NCI-H146 treated with DMSO at 0.1 percent for 48 hours (cell line): Measurements from ENCODE around the gene COL17A1.
A peak's percentile ranks its signal among the peaks of the same experiment; 100 is the strongest.

ENCODE experiments used
- DNase-seq: peaks from one replicate; lab custom pipeline; 2025; ENCODE audit not compliant: unreplicated experiment; lab: John Stamatoyannopoulos, UW

The COL17A1 gene

GRCh38 chr10:104085801-104086400 is at the start of gene COL17A1:
COL17A1 (minus strand) TSS chr10:104085880; CDS start chr10:104080673, 5,207 bp downstream.
- no peak for DNase-seq

- DNase-seq, result no peak
Measured at GRCh38 chr10:104130041-104130440, 44.4 kb upstream of the COL17A1 start.

- DNase-seq, result no peak
Measured at GRCh38 chr10:104128214-104128613, 42.5 kb upstream of the COL17A1 start.

- peak; percentile 23 for DNase-seq
Measured at GRCh38 chr10:104127411-104127810, 41.7 kb upstream of the COL17A1 start.

- no peak for DNase-seq
Measured at GRCh38 chr10:104123397-104123796, 37.7 kb upstream of the COL17A1 start.

- DNase-seq, result peak; percentile 48
Measured at GRCh38 chr10:104122225-104123107, 36.8 kb upstream of the COL17A1 start.

- peak; percentile 95 for DNase-seq
Measured at GRCh38 chr10:104121485-104122224, 36.0 kb upstream of the COL17A1 start, which contains the start of gene SFR1. SFR1 (plus strand) TSS chr10:104122171; CDS start chr10:104122184, 13 bp downstream.

GRCh38 chr10:104120903-104121484 is 35.3 kb upstream of the COL17A1 start:
- DNase-seq, result peak; percentile 19

GRCh38 chr10:104120512-104120902 is 34.8 kb upstream of the COL17A1 start:
- DNase-seq, result no peak

- DNase-seq, result no peak
Measured at GRCh38 chr10:104119996-104120395, 34.3 kb upstream of the COL17A1 start.

- peak; percentile 22 for DNase-seq
Measured at GRCh38 chr10:104117839-104118323, 32.2 kb upstream of the COL17A1 start.

GRCh38 chr10:104113376-104113956 is 27.8 kb upstream of the COL17A1 start:
- DNase-seq, result no peak

- DNase-seq, result no peak
Measured at GRCh38 chr10:104109908-104110662, 24.4 kb upstream of the COL17A1 start.

- DNase-seq, result no peak
Measured at GRCh38 chr10:104104926-104105325, 19.2 kb upstream of the COL17A1 start.

- no peak for DNase-seq
Measured at GRCh38 chr10:104104418-104104817, 18.7 kb upstream of the COL17A1 start.

- DNase-seq, result no peak
Measured at GRCh38 chr10:104103956-104104355, 18.3 kb upstream of the COL17A1 start.

DNA sequence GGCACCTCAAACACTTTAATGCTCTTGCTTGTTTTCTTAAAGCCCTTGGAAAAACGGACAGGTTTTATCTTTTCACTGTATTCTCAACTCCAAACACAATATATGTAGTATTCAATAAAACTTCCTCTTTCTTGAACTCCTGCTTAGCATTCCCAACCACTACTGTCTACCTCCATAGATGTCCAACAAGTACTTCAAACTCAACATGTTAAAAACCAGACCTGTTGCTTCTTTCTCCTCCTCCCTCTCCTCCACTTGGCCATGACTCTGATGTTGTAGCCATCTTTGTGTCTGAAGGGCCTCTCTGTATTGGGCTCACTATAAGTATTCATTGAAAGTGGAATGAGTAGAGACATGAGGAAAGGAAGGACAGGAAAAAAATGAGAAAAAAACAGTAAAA is 16.2 kb upstream of the COL17A1 start:
- DNase-seq, result no peak

DNA sequence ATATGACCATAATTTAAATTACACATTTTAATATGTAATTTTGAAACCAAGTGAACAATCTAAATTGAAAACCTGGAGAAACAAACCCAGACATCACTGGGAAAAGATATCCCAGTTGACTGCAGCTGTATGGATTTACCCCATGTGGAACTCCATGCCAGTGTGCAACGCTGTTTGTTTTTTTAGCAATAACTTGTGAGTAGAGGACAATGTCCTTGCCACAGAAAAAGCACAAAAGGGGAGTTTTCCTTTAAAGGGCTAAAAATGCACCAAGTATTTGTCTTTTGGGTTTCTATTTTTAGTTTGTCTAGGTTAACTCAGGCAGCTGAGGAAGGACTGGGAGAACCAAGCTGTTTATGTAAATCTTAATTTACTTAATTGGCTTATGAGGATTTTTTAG is 15.1 kb upstream of the COL17A1 start:
- no peak for DNase-seq

GRCh38 chr10:104099941-104100340 is 14.3 kb upstream of the COL17A1 start:
- DNase-seq, result no peak

- DNase-seq, result no peak
Measured at GRCh38 chr10:104099269-104099668, 13.6 kb upstream of the COL17A1 start.
